Keratinocyte (primary cell): ENCODE data around the gene HELZ2. TPM values are rescaled to one million over a fixed set of nuclear protein-coding genes. Genes with fewer than 3 reads are reported as not detected.

ENCODE experiments used
- DNase-seq: peaks from one replicate; pipeline ENCODE4 v3.0.0-alpha.2; 2011; ENCODE audit warnings: low read depth, missing footprints, low spot score
- FAIRE-seq: peaks from 2 replicates; lab custom pipeline; 2011; peaks lifted over from hg19 to GRCh38; lab: Jason Lieb, UNC
- H2AFZ ChIP-seq: 2 replicates; pipeline ENCODE4 v1.6.0; 2012; ENCODE audit warnings: low read length, control low read depth, inconsistent platforms; ENCODE audit not compliant: control insufficient read depth
- H3K27ac ChIP-seq: 2 replicates; pipeline ENCODE4 v1.5.1; 2011; ENCODE audit warnings: low read length; ENCODE audit not compliant: control insufficient read depth, insufficient read depth
- H3K27me3 ChIP-seq: 3 replicates; pipeline ENCODE4 v1.6.0; 2011; ENCODE audit warnings: low read length; ENCODE audit not compliant: control insufficient read depth, insufficient read depth; ENCODE audit errors: extremely low read depth
- H3K36me3 ChIP-seq, 2 experiments: 2 replicates in 1 of 2; 3 replicates in 1 of 2; pipeline ENCODE4 v1.5.1; 2011; ENCODE audit warnings: low read length in 2 of 2, mild to moderate bottlenecking in 1 of 2; ENCODE audit not compliant: control insufficient read depth in 2 of 2, insufficient read depth in 2 of 2; ENCODE audit errors: extremely low read depth in 1 of 2
- H3K4me1 ChIP-seq: 3 replicates; pipeline ENCODE4 v1.5.1; 2011; ENCODE audit warnings: low read length; ENCODE audit not compliant: control insufficient read depth, insufficient read depth; ENCODE audit errors: extremely low read depth
- H3K4me2 ChIP-seq: 3 replicates; pipeline ENCODE4 v1.6.0; 2011; ENCODE audit warnings: low read depth, low read length; ENCODE audit not compliant: control insufficient read depth, insufficient read depth; ENCODE audit errors: extremely low read depth
- H3K4me3 ChIP-seq, 3 experiments: fragments of 200-600 bp in 1 of 3; sonication (generic) in 1 of 3; 2 replicates in 2 of 3; 3 replicates in 1 of 3; pipeline ENCODE4 v1.5.1; 2011 to 2016; ENCODE audit warnings: low read length in 3 of 3, mild to moderate bottlenecking in 3 of 3, control low read depth in 2 of 3, inconsistent platforms in 1 of 3, low read depth in 1 of 3, mixed read lengths in 1 of 3, mixed run types in 1 of 3, moderate library complexity in 1 of 3; ENCODE audit not compliant: control insufficient read depth in 2 of 3, insufficient read depth in 2 of 3; ENCODE audit errors: extremely low read depth in 1 of 3
- H3K79me2 ChIP-seq: 2 replicates; pipeline ENCODE4 v1.6.0; 2012; ENCODE audit warnings: low read length; ENCODE audit not compliant: control insufficient read depth, insufficient read depth
- H3K9ac ChIP-seq: 3 replicates; pipeline ENCODE4 v1.6.0; 2011; ENCODE audit warnings: low read length; ENCODE audit not compliant: control insufficient read depth, insufficient read depth; ENCODE audit errors: extremely low read depth
- H3K9me1 ChIP-seq: 3 replicates; pipeline ENCODE4 v1.6.0; 2011; ENCODE audit warnings: low read length; ENCODE audit not compliant: control insufficient read depth, insufficient read depth; ENCODE audit errors: extremely low read depth
- H3K9me3 ChIP-seq: 2 replicates; pipeline ENCODE4 v1.5.1; 2012; ENCODE audit warnings: low read depth, low read length; ENCODE audit not compliant: control insufficient read depth
- H4K20me1 ChIP-seq: 3 replicates; pipeline ENCODE4 v1.6.0; 2011; ENCODE audit warnings: low read length; ENCODE audit not compliant: control insufficient read depth, insufficient read depth; ENCODE audit errors: extremely low read depth
- CTCF ChIP-seq, 3 experiments: IDR thresholded peaks in 1 of 3; conservative IDR thresholded peaks in 1 of 3; optimal IDR thresholded peaks in 1 of 3; 2 replicates in 2 of 3; 3 replicates in 1 of 3; pipeline versions ENCODE3 to v1.5.1; 2011; ENCODE audit warnings: low read length in 3 of 3, mild to moderate bottlenecking in 3 of 3, moderate library complexity in 2 of 3, control low read depth in 1 of 3, inconsistent platforms in 1 of 3; ENCODE audit not compliant: insufficient read depth in 2 of 3; ENCODE audit errors: extremely low read depth in 1 of 3
- EZH2 ChIP-seq: IDR thresholded peaks from one replicate; pipeline ENCODE4 v1.6.1; 2012; ENCODE audit warnings: inconsistent platforms, mild to moderate bottlenecking, low read length, moderate library complexity
- dilution Hi-C: fragments of 300-500 bp; cut with MboI; formaldehyde crosslinking; loops from one replicate; pipeline ENCODE4 v1.7.0; 2020; ENCODE audit warnings: low sequenced_read_pairs; ENCODE audit not compliant: extremely low pct_ligation_motif_present
- polyA plus RNA-seq, 5 experiments: library from polyadenylated mRNA; depleted of rRNA in 3 of 5; stranded (reverse) in 3 of 5; stranded (forward) in 1 of 5; unstranded in 1 of 5; fragments of >200 nt; gene quantifications; 1 replicate in 1 of 5; 2 replicates in 3 of 5; 3 replicates in 1 of 5; pipeline versions ENCODE4 v1.2.1 to v1.2.3, GENCODE V29; 2011 to 2012; ENCODE audit warnings: missing spikeins in 2 of 5, low read depth in 1 of 5, low replicate concordance in 1 of 5

Gene HELZ2
- polyA plus RNA-seq, 1 donor (not counting 4 experiments of a cell fraction or from before 2014, with no cell fraction given) = 14.8 TPM

- Histone ChIP-seq H3K79me2 (peaks cover 4% of the 10 kb centered on the region), H3K9me1 (no peaks in the 10 kb centered on the region), H3K4me1 (peaks cover 9% of the 10 kb centered on the region), H3K4me2 (no peak overlapping the region), H3K9ac (no peak overlapping the region), H3K4me3 (no peak overlapping the region), H3K9me3 (no peaks in the 10 kb centered on the region), H2AFZ (no peak overlapping the region), H3K36me3 (no peaks in the 10 kb centered on the region), H4K20me1 (no peaks in the 10 kb centered on the region), H3K27ac (no peak overlapping the region), H3K27me3 (no peaks in the 10 kb centered on the region)
- no peak for TF ChIP-seq CTCF (optimal IDR thresholded peaks at IDR 0.05 in 1 of 3, IDR thresholded peaks at IDR 0.05 in 1 of 3, conservative IDR thresholded peaks at IDR 0.05 in 1 of 3; ENCODE audit: extremely low read depth in 1 of 3, insufficient read depth in 2 of 3, low read length in 3 of 3)
- no peak for TF ChIP-seq EZH2
- no peak for FAIRE-seq
- no peak for DNase-seq
- dilution Hi-C loops = no loop called here
Observed at GRCh38 chr20:63578224-63579016, 4.4 kb upstream of the HELZ2 start.

- Histone ChIP-seq H3K27ac (no peak overlapping the region), H3K79me2 (peaks cover 14% of the 10 kb centered on the region), H3K9me1 (no peaks in the 10 kb centered on the region), H3K4me1 (peaks cover 15% of the 10 kb centered on the region), H3K4me2 (no peak overlapping the region), H3K4me3 (no peak overlapping the region), H3K36me3 (peaks cover 0 to 3% of the 10 kb centered on the region in 2 experiments), H2AFZ (no peak overlapping the region), H3K27me3 (no peaks in the 10 kb centered on the region), H4K20me1 (no peaks in the 10 kb centered on the region), H3K9me3 (no peaks in the 10 kb centered on the region), H3K9ac (no peak overlapping the region)
- no peak for DNase-seq
- TF ChIP-seq CTCF (optimal IDR thresholded peaks at IDR 0.05 in 1 of 3, IDR thresholded peaks at IDR 0.05 in 1 of 3, conservative IDR thresholded peaks at IDR 0.05 in 1 of 3; ENCODE audit: extremely low read depth in 1 of 3, insufficient read depth in 2 of 3, low read length in 3 of 3) (no peak), EZH2 (no peak)
- FAIRE-seq = no peak
- dilution Hi-C loops = no loop called here
Observed at GRCh38 chr20:63577317-63577894, 3.4 kb upstream of the HELZ2 start.
